GM12875 (cell line): Measurements from ENCODE around the gene KCNH1.

Experiments
- H3K4me3 ChIP-seq: one replicate; pipeline ENCODE4 v1.5.1; 2011; ENCODE audit warnings: low read depth, low read length, control low read depth
- CTCF ChIP-seq: IDR thresholded peaks from 2 replicates; pipeline ENCODE4 v1.5.1; 2011; ENCODE audit warnings: low read depth, mild to moderate bottlenecking, control low read depth, inconsistent platforms, low read length, moderate library complexity, borderline replicate concordance; ENCODE audit not compliant: insufficient read depth

The KCNH1 gene

GRCh38 chr1:210769473-210769872 is 364.5 kb downstream of the KCNH1 start:
- TF ChIP-seq CTCF, result no peak

GRCh38 chr1:210764536-210764935 is 369.4 kb downstream of the KCNH1 start:
- TF ChIP-seq CTCF, result no peak
- H3K4me3 ChIP-seq, result no peak overlapping the region

More at GRCh38 chr1:210769473-210769872, 364.5 kb downstream of the KCNH1 start:
- H3K4me3 ChIP-seq, result no peak overlapping the region

GRCh38 chr1:210758761-210759160 is 375.2 kb downstream of the KCNH1 start:
- no peak overlapping the region for H3K4me3 ChIP-seq
- no peak for TF ChIP-seq CTCF

GRCh38 chr1:210758261-210758660 is 375.7 kb downstream of the KCNH1 start:
- H3K4me3 ChIP-seq, result no peak overlapping the region
- no peak for TF ChIP-seq CTCF

GRCh38 chr1:210757677-210758076 is 376.3 kb downstream of the KCNH1 start:
- no peak for TF ChIP-seq CTCF
- H3K4me3 ChIP-seq, result no peak overlapping the region

GRCh38 chr1:210755991-210756659 is 377.8 kb downstream of the KCNH1 start:
- TF ChIP-seq CTCF, result no peak
- H3K4me3 ChIP-seq, result no peak overlapping the region

GRCh38 chr1:210754878-210755665 is 378.9 kb downstream of the KCNH1 start:
- TF ChIP-seq CTCF, result no peak
- no peak overlapping the region for H3K4me3 ChIP-seq
